ENCODE results near the gene ANXA3.

ANXA3 gene

DNA sequence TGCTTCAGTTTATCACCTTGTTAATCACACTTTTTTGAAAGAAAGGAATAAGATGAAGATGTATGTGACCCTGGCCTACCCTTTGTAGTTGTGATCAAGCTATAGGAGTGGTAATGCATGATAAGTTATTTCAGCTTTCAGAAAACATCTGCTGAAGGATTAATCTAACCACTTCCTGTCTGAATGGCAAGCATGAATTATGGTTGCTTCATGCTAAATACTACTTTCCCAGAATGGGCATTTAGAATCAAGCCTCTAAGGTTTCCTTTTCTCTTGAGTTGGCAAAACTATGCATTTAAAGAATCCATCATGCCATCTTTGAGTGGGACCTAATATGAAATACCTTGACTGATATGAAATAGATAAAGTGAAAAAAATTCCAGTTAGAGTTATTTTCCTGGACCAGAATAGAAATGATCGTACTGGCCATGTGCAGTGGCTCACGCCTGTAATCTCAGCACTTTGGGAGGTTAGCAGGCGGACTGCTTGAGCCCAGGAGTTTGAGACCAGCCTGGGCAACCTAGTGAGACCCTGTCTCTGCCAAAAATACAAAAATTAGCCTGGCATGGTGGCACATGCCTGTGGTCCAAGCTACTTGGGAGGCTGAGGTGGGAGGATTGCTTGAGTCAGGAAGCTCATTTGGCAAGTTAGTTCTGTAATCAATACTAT, 59.1 kb downstream of the ANXA3 start:
- TF ChIP-seq, protein P1, sequence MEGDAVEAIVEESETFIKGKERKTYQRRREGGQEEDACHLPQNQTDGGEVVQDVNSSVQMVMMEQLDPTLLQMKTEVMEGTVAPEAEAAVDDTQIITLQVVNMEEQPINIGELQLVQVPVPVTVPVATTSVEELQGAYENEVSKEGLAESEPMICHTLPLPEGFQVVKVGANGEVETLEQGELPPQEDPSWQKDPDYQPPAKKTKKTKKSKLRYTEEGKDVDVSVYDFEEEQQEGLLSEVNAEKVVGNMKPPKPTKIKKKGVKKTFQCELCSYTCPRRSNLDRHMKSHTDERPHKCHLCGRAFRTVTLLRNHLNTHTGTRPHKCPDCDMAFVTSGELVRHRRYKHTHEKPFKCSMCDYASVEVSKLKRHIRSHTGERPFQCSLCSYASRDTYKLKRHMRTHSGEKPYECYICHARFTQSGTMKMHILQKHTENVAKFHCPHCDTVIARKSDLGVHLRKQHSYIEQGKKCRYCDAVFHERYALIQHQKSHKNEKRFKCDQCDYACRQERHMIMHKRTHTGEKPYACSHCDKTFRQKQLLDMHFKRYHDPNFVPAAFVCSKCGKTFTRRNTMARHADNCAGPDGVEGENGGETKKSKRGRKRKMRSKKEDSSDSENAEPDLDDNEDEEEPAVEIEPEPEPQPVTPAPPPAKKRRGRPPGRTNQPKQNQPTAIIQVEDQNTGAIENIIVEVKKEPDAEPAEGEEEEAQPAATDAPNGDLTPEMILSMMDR (IDR thresholded peaks at IDR 0.05; ENCODE audit: low read depth, low read length, missing control alignments) = no peak
- no peak overlapping the region for H3K4me3 ChIP-seq (ENCODE audit: low read depth, low read length)
- no peak for DNase-seq (ENCODE audit: low read depth)

DNA sequence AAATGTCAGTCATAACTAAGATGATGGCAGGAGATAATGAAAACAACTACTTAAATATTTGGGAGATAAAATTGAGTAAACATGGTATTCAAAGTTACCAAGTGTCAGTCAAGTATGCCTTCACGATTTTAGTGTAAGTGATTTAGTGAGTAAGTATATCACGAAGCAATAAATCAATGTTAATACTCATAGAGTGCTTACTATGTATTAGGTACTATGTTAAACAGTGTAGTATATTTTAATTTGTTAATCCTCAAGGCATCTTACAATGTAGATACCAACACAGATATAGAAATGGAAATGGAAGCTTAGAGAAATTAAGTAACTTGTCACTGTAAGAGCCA, 59.6 kb downstream of the ANXA3 start:
- TF ChIP-seq, protein P1 (IDR thresholded peaks at IDR 0.05; ENCODE audit: low read depth, low read length, missing control alignments) = no peak
- no peak for DNase-seq (ENCODE audit: low read depth)
- no peak overlapping the region for H3K4me3 ChIP-seq (ENCODE audit: low read depth, low read length)

DNA sequence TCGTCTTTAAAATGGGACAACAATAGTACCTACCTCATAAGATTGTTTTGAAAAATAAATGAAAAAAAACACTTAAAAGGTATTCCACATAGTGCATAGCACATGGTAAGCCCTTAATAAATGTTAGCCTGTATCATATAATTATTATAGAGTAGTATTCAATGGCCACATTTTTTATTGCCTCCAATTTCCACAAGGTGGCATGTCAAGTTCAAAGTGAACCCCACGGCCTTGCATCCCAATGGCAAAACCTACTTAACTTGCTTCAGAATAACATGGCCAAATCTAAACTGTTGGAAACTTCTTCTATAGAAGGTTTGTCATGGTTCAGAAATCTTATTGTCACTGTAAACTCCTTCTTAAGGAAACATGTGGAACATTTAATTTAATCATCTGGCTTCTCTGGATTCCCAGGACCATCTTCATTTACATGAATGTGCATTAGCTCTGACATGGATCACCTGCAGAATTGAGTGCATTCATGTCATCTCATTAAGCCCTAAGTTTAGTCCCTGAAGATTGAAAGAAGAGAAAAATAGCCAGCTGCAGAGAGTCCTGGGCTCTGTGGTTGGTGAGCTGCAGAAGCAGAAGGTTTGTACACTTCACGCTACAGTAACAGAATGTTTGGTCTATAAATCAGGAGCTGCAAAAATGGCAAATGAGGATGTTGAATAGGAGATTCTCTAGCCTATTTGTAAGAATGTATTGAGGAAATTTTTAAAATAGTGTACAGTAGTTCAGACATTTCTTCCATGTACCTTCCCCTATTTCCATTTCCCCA, 61.0 kb downstream of the ANXA3 start:
- no peak overlapping the region for H3K4me3 ChIP-seq (ENCODE audit: low read depth, low read length)
- TF ChIP-seq, protein P1 (IDR thresholded peaks at IDR 0.05; ENCODE audit: low read depth, low read length, missing control alignments) = peak; percentile 33
- DNase-seq (ENCODE audit: low read depth) = no peak

DNA sequence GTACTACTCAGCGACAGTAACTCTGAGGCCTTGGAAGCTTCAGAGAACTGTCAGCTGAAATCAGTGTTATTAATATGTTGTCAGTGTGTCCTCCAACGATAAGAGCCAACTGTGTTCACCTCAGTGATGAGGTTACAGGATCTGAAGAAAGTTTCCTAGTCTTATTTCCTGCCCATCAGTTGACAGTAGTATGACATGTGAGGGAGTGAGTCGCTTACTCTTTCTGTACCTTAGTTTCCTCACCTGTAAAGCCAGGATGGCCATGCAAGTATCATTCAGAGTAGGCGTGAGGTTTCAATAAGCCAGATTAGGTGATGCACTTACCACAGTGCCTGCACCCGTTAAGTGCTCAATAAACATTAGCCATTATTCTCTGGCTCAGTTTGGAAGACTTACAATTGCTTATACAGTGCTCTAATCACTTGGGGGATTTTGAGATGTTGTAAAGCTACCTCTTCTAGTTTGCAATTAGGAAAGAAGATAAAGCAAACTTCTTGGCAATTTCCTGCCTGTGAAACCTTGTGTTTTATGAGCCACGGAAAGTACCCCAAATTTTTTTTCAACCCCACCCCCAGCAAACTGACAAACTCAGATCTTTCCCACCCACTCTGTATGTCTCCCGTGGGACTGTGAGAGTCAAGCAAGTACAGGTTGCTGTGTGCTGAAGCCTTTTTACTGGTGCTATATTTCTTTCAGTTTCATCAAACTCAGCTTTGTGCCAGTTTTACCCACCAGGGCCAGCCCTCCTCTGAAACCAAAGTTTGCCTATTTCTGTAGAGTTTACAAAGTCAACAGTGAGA, 62.2 kb downstream of the ANXA3 start:
- TF ChIP-seq, protein P1 (IDR thresholded peaks at IDR 0.05; ENCODE audit: low read depth, low read length, missing control alignments) = no peak
- H3K4me3 ChIP-seq (ENCODE audit: low read depth, low read length) = no peak overlapping the region
- peak; percentile 65 for DNase-seq (ENCODE audit: low read depth)

DNA sequence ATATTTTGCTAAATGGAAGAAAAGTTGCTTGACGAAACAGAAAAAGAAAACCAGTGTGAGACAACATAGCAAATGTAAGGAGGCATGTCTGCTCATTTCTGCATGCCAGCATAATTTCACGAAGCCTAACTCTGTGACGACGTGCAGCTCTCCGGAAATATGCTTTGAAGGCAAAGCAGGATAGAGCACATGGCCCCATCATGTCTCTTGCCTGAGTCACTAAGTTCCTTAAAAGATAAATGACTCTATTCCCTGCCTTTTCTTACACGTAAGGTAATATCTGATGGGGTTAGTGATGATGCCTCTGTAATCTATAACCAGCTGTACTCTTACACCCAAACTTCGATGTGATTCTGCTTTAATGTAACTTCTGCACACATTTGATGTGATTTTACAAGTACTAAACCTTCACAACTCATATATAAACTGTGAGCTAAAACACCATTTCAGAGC, 64.5 kb downstream of the ANXA3 start:
- DNase-seq (ENCODE audit: low read depth) = no peak
- TF ChIP-seq, protein P1 (IDR thresholded peaks at IDR 0.05; ENCODE audit: low read depth, low read length, missing control alignments) = no peak
- no peak overlapping the region for H3K4me3 ChIP-seq (ENCODE audit: low read depth, low read length)

DNA sequence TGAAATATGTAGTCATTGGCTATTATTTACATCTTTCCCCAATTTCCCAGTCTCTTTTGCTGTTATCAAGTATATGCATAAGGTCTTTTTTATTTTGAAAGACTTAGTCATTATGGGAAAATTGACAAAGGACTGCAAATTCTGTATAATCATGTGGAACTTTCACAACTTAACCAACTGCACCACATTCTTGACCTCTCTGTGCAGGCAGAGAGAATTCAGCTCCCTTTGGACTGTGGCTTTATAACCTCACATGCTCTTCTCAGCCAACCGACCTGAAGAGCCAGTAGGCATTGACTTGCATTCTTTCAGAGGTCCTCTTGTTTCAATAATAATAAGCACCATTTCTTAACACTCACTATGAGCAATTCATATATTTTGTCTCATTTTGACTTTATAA, 66.9 kb downstream of the ANXA3 start:
- H3K4me3 ChIP-seq (ENCODE audit: low read depth, low read length) = no peak overlapping the region
- no peak for DNase-seq (ENCODE audit: low read depth)
- TF ChIP-seq, protein P1 (IDR thresholded peaks at IDR 0.05; ENCODE audit: low read depth, low read length, missing control alignments) = no peak
